Head of caudate nucleus (tissue), 42 donors: ENCODE data around the gene ZFYVE16.
"Not testable (repeated sequence)": the region's sequence is repeated elsewhere in the genome, so short reads cannot be mapped to it uniquely, and the experiment has no call there.

Source experiments
- DNase-seq, 42 donors: peaks; one replicate each; pipeline versions ENCODE4 v3.0.0 to v3.0.0-alpha.2; 2020 to 2021; ENCODE audit warnings: mixed read lengths in 7 of 42
- intact Hi-C: fragments of 100-400 bp; cut with DNase I; formaldehyde crosslinking; loops from one replicate; pipeline ENCODE4 v1.15.0; 2022

ZFYVE16 gene

GRCh38 chr5:80479713-80480112 lies 71.8 kb downstream of the ZFYVE16 start:
- DNase-seq = no peak

DNA sequence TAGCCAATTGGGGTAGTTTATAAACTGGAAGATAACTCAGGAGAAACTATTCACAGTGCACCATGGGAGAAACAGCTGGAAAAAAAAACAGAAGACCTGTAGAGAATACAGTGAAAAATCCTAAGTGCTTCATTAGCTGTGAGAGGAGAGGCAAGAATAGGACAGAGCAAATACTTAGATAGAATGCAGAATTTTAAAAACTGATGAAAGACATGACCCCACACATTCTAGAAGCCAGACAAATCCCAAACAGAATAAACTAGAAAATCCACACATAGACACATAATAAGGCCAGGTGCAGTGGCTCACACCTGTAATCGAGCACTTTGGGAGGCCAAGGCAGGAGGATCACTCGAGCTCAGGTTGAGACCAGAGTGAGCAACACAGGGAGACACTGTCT lies 72.5 kb downstream of the ZFYVE16 start:
- intact Hi-C loops = loop anchor here (10.0 kb wide), 1 partner anchor 66 kb away; no protein-coding TSS in a partner anchor
- no peak for DNase-seq

More at GRCh38 chr5:80479713-80480112, 71.8 kb downstream of the ZFYVE16 start:
- intact Hi-C loops = loop anchor here (10.0 kb wide), 1 partner anchor 65 kb away; no protein-coding TSS in a partner anchor

DNA sequence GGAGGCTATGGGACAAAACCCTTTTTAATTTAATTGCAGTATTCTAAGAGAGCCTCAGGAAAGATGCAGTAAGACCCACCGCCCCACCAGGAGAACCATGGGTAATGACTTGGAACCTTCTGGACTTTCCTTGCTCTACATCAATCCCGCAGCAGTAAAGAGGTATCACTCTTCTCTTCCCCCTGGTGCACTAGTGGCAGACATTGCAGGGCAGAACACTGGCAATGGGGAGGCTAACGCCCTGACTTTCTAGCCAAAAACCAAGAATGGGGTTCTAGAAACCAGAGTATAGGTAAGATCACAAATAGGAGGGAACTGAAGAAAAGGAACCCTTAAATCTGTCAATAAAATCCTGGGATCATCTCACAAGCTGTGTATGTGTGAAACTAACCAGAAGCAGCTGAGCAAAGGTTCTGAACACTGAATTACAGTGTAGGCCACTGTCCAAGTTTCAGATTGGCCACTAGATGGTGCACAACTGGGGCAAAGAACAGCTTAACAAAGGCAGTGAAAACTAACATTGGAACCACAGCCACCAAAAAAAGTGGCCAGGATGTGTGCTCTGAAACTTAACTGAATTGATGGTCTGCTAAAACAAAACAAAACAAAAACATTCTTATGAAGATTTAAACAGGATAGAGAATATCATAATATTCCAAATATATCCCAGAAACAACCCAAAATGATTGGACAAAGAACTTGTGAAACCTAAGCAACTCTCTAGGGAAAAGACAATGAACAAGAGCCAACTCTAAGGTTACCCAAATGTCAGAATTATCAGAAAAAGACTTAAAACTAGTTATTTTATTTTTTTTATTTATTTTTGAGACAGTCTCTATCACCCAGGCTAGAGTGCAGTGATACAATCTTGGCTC lies 73.4 kb downstream of the ZFYVE16 start:
- intact Hi-C loops = loop anchor here (10.0 kb wide), 1 partner anchor 66 kb away; no protein-coding TSS in a partner anchor
- peak in 30 of 42 donors; percentile 5 to 73 (median 40) for DNase-seq

GRCh38 chr5:80482578-80482977 lies 74.7 kb downstream of the ZFYVE16 start:
- intact Hi-C loops = loop anchor here (10.0 kb wide), 1 partner anchor 68 kb away; no protein-coding TSS in a partner anchor
- no peak for DNase-seq

DNA sequence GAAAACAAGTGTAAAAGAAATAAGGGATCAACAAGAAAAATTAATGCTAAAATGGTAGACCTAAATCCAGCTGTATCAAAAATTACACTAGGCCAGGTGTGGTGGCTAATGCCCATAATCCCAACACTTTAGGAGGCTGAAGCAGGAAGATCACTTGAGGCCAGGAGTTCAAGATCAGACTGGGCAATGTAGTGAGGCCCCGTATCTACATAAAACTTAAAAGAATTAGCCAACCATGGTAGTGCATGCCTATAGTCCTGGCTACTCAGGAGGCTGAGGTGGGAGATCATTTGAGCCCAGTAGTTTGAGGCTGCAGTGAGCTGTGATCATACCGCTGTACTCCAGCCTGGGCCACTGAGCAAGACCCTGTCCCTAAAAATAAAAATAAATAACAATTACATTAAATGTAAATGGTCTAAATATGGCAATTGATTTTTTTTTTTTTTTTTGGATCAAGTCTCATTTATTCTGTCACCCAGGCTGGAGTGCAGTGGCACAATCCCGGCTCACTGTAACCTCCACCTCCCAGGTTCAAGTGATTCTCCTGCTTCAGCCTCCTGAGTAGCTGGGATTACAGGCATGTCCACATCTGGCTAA lies 75.9 kb downstream of the ZFYVE16 start:
- intact Hi-C loops = loop anchor here (10.0 kb wide), 1 partner anchor 69 kb away; no protein-coding TSS in a partner anchor
- DNase-seq = no peak

- peak in 11 of 42 donors; percentile 5 to 34 (median 15) for DNase-seq
- intact Hi-C loops = loop anchor here (5.0 to 10.0 kb wide), 2 partner anchors 73 to 165 kb away; partner anchors contain the start of genes DHFR and MSH3
These were observed 79.6 kb downstream of the ZFYVE16 start for GRCh38 chr5:80487444-80487828.

DNA sequence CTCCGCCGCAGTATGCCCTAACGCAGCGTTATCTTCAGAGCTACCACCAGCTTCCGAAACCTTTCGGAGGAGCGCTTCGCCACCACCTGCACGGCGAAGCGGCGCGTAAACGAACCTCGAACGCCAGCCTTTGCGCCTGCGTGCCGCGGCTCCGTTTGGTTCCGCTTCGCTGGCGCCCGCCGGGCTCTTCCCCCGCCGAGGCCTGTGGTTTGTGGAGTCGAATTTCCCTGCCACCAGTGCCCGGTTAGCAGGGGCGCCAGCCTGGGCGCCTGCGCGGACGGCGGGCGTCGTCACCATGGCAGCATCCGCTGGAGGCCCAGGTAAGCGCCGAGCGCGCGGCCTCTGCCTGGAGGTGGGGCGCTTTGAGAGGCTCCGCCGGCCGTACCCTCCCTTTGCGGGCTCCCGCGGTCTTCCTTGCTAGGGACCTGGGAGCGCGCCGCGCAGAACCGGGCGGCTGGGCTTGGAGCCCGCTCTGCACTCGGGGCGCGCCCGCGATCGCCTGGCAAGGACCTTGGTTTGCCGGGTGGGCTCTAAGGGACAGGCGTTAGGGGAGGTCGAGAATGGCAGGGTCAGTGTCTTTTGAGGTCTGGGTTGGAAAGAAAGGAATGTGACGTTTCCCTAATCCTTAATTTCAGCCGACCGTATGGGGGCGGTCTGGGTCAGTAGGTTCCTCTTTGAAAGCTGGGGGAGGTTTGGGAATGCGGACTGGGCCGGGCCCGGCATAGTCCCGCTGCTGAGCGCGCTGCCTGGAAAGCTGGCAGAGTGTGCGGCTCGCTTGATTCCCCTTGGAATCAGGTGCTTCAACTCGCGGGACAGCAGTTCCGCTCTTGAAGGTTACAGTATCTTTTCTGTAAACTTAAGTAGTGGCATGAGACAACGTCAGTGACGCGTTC lies 80.2 kb downstream of the ZFYVE16 start, which contains the start of gene FAM151B:
Gene FAM151B, plus strand, starts transcription at position 272 of the 893 bp plus-strand sequence. Its CDS starts 24 bp downstream, at position 296.
- intact Hi-C loops = loop anchor here (5.0 to 10.0 kb wide), 2 partner anchors 73 to 164 kb away; partner anchors contain the start of genes DHFR and MSH3
- peak; percentile 64 to 95 (median 88) for DNase-seq

- no peak for DNase-seq
- intact Hi-C loops = no loop called here
These were observed 83.4 kb downstream of the ZFYVE16 start for GRCh38 chr5:80491296-80491695.

DNA sequence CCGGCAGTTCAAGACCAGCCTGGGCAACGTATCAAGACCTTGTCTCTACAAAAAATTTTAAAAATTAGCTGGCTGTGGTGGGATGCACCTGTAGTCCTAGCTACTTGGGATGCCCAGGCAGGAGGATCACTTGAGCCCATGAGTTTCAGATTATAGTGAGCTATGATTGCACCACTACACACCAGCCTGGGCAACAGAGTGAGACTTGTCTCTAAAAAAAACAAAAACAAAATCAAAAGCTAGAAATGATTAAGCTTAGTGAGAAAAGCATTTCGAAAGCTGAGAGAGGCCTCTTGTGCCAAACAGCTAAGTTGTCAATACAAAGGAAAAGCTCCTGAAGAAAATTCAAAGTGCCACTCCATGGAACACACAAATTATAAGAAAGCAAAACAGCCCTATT lies 84.9 kb downstream of the ZFYVE16 start:
- intact Hi-C loops = no loop called here
- DNase-seq = no peak

- intact Hi-C loops, DNase-seq: not testable (repeated sequence)
These were observed 85.6 kb downstream of the ZFYVE16 start for GRCh38 chr5:80493443-80493842.

DNA sequence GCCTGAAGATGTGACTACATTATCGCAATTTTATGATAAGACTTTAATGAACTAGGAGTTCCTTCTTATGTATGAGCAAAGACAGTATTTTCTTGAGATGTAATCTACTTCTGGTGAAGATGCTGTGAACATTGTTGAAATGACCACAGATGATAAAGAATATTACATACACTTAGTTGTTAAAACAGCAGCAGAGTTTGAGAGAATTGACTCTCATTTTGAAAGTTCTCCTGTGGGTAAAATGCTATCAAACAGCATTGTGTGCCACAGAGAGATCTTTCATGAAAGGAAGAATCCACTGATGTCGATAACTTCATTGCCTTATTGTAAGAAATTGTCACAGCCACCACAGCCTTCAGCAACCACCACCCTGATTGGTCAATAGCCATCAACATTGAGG lies 88.0 kb downstream of the ZFYVE16 start:
- intact Hi-C loops = no loop called here
- DNase-seq = no peak

GRCh38 chr5:80502800-80503199 lies 94.9 kb downstream of the ZFYVE16 start:
- no peak for DNase-seq
- intact Hi-C loops = no loop called here

GRCh38 chr5:80503641-80504040 lies 95.8 kb downstream of the ZFYVE16 start:
- intact Hi-C loops = no loop called here
- no peak for DNase-seq

DNA sequence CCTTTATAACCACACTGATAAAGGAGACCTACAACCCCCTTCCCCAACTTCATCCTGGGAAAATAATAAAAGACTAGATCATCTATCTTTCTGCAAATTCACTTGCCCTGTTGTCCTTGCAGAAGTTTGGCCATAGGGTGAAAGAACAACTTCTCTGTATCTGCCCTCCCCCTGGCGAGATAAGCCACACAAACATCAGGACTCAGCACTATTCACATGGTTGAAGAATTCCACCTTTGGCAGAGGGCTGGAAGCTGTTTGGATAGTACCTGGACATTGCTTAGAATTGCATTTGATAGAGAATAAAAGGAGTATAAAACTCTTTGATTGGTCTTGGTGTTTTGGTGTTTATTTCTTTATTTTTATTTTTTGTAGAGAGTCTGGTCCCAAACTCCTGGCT lies 97.0 kb downstream of the ZFYVE16 start:
- DNase-seq = no peak
- intact Hi-C loops = no loop called here

DNA sequence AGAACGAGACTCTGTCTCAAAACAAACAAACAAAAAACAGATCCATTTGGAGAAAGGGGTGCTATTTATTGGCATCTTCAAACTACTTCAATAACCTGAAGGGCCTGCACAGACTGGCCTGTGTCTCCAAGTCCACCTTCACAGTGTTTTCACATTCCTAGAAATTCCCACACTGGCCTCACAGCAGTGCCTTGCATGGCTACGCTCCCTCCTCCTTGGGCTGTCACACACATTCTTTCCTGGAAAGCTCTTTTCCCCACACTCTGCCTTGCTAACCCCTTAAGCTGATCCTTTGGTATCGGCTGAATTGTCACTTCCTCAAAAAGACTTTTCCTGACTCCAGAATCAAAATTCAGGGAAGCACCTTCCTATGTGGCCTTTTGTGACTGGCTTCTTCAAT lies 99.8 kb downstream of the ZFYVE16 start:
- intact Hi-C loops = no loop called here
- no peak for DNase-seq

- intact Hi-C loops = no loop called here
- no peak for DNase-seq
These were observed 101.0 kb downstream of the ZFYVE16 start for GRCh38 chr5:80508844-80509243.

DNA sequence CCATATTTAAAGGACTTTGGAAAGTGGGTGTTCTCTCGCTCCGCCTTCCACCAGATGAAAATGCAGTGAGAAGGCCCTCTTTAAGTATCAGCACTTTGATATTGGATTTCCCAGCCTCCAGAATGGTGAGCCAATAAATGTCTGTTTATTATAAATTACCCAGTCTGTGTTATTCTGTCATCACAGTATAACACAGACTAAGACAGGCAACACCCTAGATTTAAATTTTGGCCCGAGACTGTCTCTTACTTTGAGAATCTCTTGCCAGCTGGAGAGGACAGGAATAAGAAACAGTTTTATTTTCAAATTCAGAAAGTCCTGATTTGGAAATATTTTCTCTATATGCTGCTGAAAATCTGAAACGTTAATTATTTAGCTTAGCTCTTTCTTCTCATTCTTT lies 101.5 kb downstream of the ZFYVE16 start:
- intact Hi-C loops = no loop called here
- no peak for DNase-seq

- no peak for DNase-seq
- intact Hi-C loops = no loop called here
These were observed 109.0 kb downstream of the ZFYVE16 start for GRCh38 chr5:80516826-80517225.
